CD4-positive, alpha-beta T cell treated with Interleukin-17A for 4 hours (primary cell): ENCODE measurements around the gene LUZP2.

Experiments
- DNase-seq: peaks from one replicate; pipeline ENCODE4 v3.0.0-alpha.2; 2020; ENCODE audit warnings: mixed read lengths

The LUZP2 gene

DNA sequence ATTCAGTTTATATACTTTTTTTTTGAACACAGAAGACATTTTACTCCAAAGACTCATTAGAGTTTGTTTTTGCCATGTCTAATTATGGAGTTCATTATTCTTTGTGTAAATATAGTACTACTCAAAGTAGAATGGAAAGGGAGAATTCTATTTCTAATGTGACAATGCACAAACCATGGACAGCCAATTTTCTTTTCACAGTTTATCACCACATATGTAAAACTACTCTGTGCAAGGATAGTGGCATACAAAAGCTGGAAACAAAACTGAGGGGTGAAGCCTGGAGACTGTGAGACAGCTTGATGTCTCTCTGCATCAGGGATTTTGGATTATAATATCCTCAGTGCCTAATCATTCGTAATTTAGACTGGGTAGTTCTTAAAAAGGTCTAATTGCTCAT is 75.5 kb downstream of the LUZP2 start:
- DNase-seq, result no peak

DNA sequence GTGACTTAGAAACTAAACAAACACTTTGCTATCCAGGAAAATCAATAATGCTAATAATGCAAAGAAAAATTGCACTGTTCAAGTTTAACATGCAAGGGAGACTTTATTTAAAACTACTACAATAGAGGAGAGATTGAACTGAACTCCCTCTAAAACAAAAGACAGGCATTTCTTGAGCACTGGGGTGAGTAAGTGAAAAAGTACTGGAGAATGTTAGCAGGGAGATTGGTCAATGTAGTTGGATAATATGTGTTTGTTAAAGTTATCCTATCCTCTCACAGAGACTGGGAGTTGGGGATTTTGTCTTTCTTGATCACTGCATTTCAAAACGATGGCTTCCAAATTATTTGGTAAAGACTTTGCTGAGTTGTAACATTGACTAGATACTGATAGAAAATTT is 77.6 kb downstream of the LUZP2 start:
- DNase-seq, result no peak

DNA sequence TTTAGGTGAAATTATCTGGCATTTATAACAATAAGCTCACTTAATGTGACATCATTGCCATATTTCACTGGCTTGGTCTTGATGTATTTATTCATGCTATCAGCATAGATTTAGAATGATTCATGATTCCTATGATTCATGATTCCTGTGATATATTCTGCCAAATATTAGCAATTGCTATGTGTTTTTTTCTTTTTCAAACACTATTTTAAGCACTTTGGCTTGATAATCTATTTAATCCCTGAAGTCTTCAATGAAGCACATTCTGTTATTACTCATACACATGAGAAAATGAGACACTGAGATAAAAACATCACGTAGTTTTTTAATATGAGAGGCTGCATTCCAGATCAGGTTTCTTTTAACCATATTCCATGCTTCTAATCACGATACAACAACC is 78.5 kb downstream of the LUZP2 start:
- DNase-seq, result no peak

DNA sequence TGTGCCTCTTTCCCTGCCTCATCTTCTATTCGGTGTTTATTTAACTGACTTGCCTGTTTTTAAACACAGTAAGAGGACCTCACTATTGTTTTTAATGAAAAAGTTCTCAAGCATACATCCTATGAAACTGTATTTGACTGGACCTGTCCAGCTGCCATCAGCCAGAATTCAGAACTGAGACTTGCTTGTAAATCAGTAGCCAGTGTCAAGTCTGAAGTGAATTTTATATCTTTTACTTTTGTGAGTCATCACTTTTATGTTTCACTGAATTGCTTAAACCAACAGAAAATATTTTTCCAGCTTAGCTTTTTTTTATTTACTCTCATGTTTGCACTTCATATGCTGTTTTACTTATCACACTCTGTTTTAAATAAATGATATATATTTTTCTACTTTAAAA is 88.3 kb downstream of the LUZP2 start:
- no peak for DNase-seq

DNA sequence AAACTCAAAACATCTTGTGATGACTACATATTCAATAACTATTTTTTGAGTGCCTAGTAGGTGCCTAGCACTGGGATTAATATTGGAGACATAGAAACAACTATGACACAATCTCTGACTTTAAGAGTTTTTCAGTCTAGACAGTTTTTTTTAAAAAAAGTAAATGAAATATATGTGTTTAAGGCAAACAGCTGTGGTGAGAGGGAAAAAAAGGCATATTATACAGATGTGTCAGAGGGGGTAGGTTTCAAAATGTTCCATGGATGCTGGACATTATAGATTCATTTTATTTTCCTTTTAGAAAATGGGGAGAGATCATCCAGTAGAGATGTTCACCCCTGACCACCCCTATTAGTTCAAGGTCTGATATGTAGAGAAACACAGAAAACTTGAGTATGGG is 90.8 kb downstream of the LUZP2 start:
- DNase-seq, result no peak

DNA sequence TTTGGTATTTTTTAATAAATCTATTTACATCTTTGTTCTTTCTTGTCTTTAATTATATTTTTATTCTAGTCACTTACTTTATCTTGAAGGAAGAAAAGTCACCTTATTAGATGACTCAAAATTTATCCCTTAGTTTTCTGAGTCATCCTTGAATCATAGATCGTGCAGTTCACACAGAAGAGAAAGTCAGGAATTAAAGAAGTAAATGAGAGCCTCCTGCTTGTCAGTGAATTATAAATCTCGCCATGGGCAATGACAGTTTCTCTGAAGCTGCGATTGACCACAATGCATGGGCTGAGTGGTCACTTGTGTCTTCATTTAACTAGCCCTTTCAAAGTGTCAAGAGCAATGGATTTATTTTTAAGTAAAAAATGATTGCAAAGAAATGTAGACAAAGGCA is 91.2 kb downstream of the LUZP2 start:
- no peak for DNase-seq

DNA sequence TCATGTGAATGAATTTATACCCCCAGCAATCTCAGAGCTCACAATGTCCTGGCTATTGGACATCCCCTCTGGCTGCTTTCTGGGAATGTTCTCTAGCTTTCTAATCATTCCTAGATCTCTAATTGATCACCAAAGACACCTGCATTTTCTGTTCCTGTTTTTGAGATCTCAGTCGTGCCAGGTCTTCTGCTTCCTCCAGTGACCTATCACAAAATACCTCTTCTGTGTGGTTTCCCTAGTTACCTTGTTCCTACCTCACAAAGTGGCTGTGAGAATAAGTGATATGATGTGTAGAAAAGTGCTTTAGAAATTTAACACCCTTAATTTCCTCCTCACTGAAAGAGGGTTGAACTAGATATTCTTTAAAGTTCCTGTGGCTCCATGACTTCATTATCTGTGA is 92.2 kb downstream of the LUZP2 start:
- no peak for DNase-seq

DNA sequence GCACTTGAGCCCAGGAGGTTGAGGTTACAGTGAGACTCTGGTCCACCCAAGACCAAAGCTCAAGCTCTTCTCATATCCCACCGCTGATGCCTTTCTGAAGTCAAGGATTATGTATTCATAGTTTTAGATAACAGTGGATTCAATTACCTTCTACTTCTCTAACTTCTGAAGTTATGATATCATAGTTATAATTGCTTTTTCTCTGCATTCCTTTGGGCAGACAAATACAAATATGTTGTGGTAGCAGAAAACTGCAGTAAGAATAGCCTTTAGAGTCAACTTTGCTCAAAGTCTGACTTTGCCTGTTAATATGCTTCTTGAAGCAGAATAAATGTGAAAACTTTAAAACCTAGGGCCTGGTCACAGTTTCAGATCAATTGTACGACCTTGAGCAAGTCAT is 94.4 kb downstream of the LUZP2 start:
- no peak for DNase-seq

DNA sequence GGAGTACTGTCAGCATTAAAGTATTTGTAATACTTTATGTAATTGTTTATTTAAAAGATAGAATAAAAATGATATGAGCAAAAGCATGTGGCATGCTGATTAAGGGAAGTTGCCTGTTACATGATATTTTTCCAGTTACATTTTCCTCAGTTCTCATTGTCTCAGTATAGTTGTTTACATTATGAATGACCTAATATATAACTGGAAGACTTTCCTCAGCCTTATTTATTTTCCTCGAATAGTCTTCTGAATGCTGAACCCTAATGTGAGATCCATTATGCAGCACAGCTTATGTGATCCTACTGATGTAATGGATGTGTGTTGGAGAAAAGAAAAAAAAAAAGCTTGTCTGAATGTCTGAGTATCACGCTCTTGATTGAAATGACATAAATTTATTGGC is 95.5 kb downstream of the LUZP2 start:
- no peak for DNase-seq

DNA sequence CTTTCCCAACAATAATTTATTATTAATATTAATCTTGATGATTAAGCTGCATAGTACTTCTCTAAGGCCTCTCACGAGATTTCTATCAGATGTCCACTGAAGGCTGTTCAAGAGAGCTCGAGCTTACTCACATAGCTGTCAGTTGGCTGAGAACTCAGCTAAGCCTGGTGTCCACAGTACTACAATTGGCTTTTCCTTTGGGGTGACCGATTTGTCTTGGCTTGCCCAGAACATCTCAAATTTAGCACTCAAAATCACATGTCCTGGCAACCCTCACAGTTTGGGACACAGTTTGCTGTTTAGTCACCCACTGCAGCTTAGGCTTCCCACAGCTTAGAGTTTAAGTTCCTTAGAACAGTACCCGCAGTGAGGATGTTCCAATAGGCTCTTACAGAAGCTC is 96.5 kb downstream of the LUZP2 start:
- no peak for DNase-seq

DNA sequence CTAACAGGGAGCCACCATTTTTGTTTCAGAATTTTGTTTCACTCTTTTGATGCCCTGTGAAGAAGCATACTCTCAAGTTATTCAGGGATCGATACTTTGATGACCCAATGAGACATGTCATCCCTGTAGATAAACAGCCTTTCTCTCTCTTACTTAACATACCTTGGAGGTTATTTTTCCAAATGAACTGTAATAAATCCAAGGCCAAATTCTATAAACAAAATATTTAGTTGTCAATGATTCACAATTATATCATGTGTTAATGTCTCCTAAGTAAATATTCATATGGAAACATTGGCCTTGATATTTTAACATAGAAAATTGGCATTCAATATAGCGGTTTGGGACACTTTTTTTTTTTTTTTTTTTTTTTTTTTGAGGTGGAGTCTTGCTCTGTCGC is 97.5 kb downstream of the LUZP2 start:
- DNase-seq, result no peak

DNA sequence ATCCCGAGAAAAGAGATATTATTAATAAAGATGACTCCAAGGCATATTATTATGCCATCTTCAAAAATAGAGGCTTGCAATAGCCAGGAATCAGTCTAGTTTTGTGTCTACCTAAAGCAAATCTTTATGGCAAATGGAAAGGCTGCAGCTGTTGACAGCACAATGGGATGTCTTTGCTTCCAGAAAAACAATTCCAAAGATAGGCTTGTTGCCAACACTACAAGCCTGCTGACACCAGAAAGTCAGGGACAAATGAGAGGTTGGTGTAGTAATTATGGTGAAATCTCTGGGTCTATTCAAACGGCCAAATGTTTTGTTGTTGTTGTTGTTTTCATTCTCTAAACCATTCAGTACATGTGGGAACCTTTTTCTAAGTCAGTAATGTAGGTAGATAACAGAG is 101.8 kb downstream of the LUZP2 start:
- no peak for DNase-seq

DNA sequence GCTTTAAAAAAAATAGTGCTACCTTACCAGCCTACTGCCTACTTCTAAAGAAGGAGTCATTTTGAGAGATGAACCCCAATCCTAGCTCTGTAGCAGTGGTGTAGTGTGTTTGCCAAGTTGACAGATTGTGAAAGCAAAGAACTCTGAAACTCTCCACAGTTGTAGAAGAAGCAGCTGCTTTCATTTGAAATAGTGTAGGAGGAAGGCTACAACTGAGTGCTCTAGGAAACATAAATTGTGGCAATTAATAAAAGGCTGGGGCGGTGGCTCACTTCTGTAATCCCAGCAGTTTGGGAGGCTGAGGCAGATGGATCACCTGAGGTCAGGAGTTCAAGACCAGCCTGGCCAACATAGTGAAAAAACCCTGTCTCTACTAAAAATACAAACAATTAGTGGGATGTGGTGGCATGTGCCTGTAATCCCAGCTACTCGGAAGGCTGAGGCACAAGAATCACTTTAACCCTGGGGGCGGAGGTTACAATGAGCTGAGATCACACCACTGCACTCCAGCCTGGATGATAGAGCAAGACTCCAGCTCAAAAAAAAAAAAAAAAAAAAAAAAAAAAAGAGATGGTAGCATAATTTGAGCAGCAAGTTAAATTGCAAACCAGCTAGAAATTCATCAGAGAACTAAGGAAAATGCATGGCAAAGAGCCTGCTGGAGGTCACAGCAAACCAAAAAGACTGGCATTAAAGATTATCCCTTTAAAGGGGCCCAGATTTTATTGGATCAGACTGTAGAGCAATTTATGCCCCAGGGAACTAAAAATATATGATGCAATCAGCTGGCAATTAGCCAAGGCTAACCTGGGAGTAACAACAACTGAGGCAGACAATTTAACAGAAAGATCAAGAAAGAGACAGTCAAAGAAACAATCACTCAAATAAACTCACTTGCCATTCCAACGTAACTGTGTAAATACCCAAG is 112.6 kb downstream of the LUZP2 start:
- no peak for DNase-seq

DNA sequence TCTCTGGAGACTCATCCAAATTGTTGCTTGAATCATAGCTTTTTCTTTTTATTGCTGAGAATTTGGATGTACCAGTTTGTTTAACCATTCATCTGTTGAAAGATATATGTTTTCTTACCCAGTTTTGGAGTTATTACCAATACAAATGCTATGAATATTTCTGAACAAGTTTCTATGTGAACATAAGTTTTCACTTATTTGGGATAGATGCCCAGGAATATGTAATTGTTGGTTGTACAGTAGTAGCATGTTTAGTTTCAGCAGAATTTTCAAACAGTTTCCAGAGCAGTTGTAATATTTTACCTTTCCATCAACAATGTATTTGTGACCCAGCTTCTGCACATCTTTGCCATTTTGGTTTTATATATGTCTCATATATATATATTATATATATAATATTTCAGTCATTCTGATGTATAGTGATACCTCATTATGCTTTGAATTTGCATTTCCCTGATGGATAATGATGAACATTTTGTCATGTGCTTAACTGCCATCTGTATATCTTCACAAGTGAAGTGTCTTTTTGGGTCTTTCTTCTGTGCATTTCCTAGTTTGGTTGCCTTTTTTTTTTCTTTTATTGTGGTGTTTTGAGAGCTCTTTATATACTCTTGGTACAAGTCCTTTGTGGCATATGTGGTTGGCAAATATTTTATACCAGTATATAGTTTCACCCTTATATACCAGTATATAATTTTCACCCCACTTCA is 118.8 kb downstream of the LUZP2 start:
- DNase-seq, result no peak

DNA sequence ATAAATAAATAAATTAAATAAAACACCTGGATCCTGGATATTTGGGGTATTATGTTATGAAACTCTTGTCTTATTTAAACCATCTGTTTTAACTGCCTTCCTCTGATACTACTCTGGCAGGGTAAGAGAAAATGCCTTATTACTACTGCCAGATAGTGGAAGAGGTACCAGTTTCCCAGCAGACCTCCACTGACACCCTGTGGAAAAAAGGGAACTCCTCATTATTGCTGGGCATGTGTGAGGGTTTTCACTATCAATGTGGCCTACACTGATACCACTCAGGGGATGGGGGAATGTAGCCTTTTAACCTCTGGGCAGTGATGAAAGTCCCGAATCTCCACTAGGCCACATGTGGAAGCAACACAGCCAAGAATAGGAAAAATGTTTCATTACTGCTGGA is 121.0 kb downstream of the LUZP2 start:
- DNase-seq, result no peak

DNA sequence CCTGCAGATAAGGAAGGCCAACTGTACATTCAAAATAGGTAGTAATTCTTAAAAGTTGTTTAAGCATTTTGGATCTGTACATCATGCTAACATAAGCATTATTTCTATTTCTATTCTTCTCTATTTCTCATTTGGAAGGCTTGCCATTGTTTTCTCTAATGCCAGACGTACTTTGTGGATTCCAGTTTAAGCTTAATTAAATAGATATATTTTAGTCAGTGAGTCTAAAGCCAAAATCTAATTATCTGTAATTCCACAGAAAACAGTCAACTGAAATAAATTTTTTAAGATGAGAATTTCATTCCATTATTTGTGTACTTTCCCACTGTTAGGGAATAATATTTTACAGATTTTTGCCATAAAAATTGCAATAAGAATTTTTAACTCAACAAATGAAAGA is 123.0 kb downstream of the LUZP2 start:
- no peak for DNase-seq

DNA sequence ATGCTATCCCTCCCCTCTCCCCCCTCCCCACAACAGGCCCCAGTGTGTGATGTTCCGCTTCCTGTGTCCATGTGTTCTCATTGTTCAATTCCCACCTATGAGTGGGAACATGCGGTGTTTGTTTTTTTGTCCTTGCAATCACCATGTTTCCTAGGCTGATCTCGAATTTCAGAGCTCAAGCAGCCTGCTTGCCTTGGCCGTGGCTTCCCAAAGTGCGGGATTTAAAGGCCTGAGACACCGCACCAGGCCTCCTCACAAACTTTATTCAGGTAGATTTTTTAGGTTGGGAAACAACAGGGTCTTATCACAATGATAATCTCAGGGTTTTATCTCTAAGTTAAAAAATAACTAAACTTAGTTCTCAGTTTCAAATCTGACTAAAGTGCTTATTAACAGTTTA is 125.4 kb downstream of the LUZP2 start:
- DNase-seq, result no peak

DNA sequence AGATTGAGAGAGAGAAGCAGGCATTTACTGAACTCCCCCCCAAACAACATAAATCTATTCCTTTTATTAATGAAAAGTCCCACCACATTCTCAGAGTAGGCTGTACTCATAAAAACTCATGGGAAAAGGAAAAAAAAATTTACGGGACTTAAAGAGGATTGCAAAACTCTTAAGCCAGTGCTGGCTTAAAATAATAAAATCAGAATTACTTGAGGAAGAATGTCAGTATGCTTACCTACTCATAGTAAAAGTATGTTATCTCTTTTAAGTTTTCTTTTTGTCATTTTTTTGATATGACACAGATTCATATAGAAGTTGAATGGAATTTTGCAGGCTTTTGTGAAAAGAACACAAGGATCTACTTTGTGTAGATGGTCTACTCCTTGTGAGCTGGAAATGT is 126.3 kb downstream of the LUZP2 start:
- DNase-seq, result no peak

DNA sequence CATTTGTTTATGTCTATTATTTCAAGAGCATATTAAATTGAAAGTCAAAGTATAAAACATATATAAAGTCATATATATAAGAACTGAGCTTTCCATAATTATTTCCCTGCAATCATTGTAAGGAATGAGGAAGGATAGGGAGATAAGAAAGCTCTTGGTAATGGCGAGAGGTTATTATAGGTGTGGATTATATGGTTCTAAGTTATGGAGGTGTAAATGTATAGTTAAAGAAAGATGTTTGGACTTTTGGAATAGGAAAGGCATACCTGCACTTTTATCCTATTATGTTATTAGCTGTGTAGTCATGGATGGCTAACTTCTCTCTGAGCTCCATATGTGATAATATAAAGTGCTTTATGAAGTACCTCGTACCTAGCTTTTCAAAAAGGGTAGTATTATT is 127.6 kb downstream of the LUZP2 start:
- no peak for DNase-seq

DNA sequence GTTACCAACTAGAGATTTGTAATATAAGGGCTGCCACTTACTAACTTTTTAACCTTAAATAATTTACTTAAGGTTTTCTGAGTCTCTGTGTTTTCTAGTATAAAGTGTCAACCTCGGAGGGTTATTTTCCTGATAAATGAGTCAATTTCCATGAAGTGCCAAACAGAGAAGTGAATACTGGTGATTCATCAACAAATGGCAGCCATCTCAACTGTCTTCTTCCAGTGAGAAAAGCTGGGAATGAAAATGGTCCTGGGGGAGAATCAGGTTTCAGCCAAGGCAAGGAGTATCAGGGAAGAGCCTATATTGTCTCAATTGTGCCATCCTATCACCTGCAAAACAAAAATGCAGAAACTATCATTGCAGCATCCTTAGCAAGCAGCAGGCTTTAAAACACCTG is 129.1 kb downstream of the LUZP2 start:
- DNase-seq, result no peak

DNA sequence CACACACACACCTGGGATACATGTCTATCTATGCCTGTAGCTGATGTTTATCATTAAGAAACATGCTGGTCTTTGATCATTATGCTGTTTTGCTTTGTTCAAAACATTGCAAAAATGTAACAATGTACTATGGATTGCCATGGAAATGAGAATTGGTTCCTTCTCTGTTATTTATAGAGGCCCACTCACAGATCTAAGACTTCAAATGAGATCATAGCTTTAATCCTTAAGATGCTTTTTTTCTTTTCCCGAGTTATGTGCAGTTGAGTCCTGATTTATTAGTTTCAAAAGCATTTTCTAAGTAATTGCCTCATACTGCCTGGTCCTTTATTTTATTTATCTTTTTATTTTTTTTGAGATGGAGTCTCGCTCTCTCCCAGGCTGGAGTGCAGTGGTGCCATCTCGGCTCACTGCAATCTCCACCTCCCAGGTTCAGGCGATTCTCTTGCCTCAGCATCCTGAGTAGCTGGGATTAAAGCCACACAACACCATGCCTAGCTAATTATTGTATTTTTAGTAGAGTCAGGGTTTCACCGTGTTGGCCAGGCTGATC is 131.4 kb downstream of the LUZP2 start:
- no peak for DNase-seq

DNA sequence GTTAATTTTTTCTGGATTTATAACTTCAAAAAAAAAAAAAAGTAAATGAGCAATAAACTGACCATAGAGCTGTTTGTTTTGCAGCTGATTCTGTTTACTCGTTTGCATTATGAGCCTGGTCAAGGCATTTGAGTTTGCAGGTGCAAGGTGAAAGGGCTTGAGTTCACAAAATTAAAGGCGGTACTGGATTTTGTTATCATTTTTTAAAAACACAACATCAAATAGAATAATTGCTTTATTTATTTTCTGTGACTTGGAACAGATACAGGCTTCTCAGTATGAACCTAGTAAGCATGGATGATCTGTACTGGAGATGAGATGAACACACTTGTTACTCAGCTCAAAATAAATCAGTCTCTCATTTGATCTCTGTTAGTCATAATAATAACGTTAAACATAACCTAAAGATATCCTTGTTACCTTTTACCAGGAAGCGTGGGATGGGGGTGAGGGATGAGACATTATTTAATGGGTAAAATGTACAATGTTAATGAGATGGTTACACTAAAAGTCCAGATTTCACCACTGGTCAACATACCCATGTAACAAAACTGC is 137.8 kb downstream of the LUZP2 start:
- DNase-seq, result no peak

DNA sequence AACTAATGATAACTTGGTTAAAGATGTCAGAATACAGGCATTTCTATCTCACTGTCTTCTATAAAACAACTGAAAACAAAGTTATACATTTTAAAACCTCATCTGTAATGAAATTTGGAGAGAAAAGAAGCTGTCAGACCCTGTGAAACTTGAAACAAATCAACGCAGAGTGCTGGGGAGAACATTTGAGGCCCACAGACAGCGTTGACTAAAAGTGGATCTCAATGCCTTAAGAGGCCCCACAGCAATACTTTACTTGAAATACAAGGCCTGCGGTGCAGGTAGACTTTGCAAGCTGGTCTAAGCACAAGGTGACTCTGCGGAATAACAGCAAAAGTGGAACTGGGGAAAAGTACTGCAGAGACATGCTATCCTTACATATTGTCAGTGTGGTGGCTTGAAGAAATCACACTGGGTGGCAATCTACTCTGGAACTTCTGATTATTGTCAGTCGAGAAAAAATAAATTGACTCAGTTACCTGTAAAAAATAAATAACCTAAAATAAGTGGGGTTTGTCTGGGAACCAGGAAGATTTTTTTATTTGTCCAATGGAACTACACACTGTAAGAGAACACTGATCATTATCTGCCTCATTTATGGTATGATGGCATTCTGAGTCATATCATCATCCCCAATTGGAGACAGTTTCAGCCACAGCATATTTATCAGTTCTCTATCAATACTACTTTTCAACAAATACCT is 138.9 kb downstream of the LUZP2 start:
- DNase-seq, result no peak
